SHP77 treated with DMSO at 0.1 percent for 48 hours (cell line): Measurements from ENCODE around the gene ESRRG.
"Not testable (repeated sequence)": the region's sequence is repeated elsewhere in the genome, so short reads cannot be mapped to it uniquely, and the experiment has no call there.

Experiments
- DNase-seq: peaks from one replicate; lab custom pipeline; 2025; lab: John Stamatoyannopoulos, UW

Gene ESRRG

DNA sequence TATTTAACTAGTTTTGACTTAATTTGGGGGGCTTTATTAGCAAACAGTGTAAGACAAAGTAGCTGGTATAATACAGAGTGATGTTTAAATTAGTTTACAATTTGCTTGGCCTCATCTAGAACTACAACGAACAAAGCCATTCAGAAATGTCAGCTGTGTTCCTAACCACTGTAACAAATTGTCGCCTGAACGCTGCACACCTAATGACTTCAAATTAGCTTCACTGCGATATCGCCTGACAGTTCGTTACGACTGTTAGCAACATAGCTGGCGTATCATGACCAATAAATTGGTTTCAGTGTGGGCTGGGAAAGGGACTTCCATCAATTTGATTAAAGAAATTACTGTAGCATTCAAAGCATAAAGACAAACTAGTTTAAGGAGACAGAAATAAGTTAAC, 160.1 kb downstream of the ESRRG start:
- no peak for DNase-seq

- no peak for DNase-seq
Measured at GRCh38 chr1:216562383-216562782, 160.8 kb downstream of the ESRRG start.

GRCh38 chr1:216560527-216560926, 162.7 kb downstream of the ESRRG start:
- DNase-seq = no peak

- DNase-seq = no peak
Measured at GRCh38 chr1:216559359-216559758, 163.9 kb downstream of the ESRRG start.

GRCh38 chr1:216555653-216556052, 167.6 kb downstream of the ESRRG start:
- no peak for DNase-seq

- no peak for DNase-seq
Measured at GRCh38 chr1:216554934-216555333, 168.3 kb downstream of the ESRRG start.

GRCh38 chr1:216553766-216554165, 169.5 kb downstream of the ESRRG start:
- no peak for DNase-seq

- DNase-seq = no peak
Measured at GRCh38 chr1:216553040-216553439, 170.2 kb downstream of the ESRRG start.

GRCh38 chr1:216549796-216550195, 173.4 kb downstream of the ESRRG start:
- DNase-seq = no peak

GRCh38 chr1:216542741-216543140, 180.5 kb downstream of the ESRRG start:
- no peak for DNase-seq

DNA sequence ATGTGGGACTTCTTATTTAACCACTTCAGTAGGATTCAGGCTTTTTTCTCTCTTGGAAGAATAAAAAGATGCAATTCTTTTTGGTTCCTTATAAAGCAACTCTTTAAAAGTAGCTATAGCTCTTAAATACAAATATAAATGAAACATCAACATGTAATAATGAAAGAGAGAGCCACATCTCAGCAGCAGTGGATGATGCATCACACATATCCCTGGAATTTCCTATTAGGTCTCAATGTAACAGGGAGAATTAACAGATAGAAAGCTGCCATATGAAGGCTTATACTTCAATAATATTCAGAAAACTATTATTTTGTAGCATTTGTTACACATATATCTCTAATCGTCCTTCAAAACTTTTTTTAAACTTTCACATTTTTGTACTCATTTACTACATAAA, 181.0 kb downstream of the ESRRG start:
- DNase-seq = no peak

DNA sequence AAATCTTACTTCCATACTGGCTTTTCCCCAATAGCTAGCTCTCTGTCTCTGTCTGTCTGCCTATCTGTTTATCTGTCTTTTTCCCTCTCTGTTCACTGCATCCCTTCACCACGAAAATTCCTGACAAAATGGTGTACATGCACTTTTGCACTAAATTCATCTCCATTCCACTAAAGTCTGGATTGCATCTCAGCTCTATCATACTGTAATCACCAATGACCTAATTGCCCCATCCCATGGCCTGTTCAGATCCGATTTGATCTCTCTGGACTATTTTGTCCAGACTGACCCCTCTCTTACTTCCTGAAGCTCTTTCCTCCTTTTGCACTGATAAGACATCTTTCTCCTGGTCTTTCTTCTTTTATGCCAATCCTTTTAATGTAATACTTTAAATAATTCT, 187.5 kb downstream of the ESRRG start:
- no peak for DNase-seq

DNA sequence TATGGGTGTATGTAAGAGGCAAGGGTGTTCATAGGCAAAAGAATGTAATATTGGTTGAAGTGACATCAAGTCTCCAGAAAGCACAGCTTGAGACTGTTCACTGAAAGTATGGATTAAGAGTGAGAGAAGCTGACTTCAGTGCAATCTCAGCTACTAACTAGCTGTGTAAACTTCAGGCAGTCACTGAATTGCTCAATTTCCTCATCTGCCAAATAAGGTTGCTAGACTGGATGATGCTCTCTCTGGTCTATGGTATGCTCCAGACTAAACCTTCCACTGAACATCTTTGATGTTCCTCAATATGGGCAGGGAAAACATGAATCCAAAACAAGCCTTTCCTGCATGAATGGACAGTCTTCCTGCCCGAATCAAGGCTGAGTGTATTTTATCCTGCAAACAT, 188.2 kb downstream of the ESRRG start:
- no peak for DNase-seq

DNA sequence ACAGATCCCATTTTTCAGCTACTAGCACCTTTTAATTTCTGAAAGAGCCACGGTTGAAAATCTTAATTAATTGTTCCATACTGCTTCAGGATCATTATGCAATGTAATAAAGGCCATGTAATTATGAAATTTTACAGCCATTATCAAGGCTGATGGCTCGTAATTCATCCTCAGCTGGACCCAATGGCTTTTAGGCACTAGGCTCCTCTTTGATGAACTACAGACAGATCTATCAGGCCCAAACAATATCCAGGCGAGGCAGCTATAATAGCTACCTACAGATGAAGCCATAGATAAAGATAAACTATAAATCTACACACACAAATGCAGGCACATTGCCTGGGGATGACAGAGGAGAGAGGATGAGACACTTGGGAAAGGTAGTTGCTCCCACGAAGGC, 189.5 kb downstream of the ESRRG start:
- no peak for DNase-seq

DNA sequence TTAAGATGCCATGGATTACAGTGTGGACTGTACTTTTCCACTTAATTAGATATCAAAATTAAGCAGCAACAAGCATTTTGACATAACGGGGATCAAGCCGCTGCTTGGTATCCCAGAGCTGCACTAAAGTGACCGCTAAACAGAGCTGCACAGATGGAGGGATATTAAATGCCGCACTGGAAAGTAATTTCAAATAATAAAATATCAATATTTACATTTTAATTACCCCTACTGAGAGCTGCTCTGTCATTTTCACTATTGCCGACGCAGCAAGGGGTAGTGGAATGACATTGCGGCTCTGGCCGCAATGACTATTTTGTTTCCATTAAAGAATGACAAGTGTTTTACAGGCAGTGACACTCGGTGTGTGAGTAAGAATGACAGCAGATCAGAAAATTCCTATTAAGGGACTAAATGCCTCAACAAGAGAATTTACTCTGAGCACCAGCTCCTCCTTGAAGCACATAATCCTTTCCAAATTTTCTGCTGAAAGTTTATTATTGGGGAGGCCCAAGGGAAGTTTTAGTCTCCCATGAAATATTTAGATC, 190.9 kb downstream of the ESRRG start:
- no peak for DNase-seq

GRCh38 chr1:216531263-216532239, 191.7 kb downstream of the ESRRG start:
- no peak for DNase-seq

GRCh38 chr1:216529851-216530250, 193.4 kb downstream of the ESRRG start:
- DNase-seq = not testable (repeated sequence)

GRCh38 chr1:216528816-216529215, 194.4 kb downstream of the ESRRG start:
- no peak for DNase-seq

DNA sequence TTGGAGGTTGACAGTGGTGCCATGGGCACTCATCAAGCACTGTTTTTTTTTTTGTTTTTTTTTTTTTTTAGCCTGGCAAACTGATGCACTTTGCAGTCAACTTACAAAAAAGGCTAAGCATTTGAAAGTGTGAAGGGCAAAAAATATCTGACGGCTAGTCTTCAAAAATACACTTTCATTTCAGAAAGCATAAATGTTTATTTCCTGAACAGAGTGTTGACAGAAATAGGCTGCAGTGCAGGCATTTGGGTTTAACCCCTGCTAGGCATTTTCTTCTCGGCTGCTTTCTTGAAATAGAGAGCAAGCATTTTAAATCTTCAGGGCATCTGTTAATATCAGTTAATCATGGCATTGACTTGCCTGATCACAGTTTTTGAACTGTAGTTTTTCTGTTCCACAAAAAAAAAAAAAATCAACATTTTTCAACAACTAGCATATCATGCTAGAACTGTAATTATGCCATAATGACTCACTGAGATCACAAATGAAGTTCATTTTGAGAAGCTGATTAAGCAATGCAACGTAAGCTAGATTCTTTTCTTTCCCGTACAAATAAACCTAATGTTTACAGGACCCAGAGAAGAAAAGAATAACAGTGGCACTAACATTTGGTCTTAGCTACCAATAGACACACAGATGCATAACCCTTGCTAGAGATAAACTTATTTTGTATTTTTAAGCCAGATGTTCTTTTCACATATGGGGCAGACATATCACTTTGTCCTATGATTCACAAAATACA, 199.6 kb downstream of the ESRRG start:
- DNase-seq = no peak

DNA sequence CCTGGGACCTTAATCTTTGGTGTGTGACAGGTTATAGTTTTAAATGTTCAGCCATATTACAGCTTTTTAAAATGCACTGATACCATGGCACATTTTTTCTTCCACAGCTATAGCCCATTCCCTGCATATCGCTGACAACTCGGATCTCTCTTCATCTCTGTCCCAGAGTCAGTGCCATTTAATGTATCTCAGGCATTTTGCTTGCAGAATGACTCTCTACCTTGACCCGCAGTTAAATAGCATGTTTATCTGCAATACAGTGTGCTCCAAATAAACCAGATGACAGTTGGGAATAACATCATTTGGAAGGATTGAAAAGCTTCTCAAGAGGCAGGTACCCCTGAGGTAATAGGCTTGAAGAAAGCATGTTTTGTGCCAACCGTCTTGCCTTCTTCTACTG, 200.2 kb downstream of the ESRRG start:
- DNase-seq = no peak

GRCh38 chr1:216521477-216521876, 201.8 kb downstream of the ESRRG start:
- no peak for DNase-seq

DNA sequence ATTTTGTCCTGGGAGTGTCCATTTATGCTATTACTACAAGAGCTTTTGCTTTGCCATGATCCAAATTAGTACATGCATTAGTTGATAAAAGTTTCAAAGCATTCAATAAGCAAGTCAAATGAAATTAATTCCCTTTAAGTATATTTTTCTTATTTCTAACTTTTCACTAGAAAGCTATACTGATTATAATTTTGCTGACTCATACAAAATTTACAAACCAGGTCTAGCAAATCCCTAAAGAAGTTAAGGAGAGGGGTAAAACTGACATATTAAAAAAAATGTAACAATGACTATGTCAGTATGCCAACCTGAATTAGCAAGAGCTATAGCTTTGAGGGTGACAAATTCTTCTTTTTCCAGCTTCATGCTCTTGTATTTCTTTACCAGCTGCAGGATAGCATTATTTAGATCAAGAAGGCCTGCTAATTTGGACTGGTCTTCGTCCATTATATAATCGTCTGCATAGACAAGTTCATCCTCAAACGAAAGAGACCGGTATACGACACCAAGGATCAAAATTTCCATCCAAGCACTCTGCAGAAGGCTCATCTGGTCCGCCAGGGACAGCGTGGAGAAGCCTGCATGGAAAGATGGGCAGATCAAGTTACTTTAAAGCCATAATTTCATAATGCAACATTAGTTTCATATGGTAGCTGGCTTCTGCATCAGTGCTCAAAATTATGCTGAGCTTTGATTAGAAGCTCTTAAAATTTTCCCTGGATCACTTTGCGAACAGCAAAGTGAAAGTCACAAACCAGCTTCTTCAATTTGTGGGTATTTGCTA, 204.2 kb downstream of the ESRRG start:
- no peak for DNase-seq
